Ishikawa (cell line): ENCODE measurements around the gene IDI2.

ENCODE experiments used
- CEBPB ChIP-seq: IDR thresholded peaks from 2 replicates; pipeline ENCODE4 v1.6.1; 2012
- CREB1 ChIP-seq: IDR thresholded peaks from 2 replicates; pipeline ENCODE4 v1.6.1; 2012; ENCODE audit warnings: low read depth
- EGR1 ChIP-seq: IDR thresholded peaks from 2 replicates; pipeline ENCODE4 v1.6.1; 2012
- EP300 ChIP-seq: IDR thresholded peaks from 2 replicates; pipeline ENCODE4 v1.6.1; 2012; ENCODE audit warnings: borderline replicate concordance
- FOXM1 ChIP-seq: IDR thresholded peaks from 2 replicates; pipeline ENCODE4 v1.6.1; 2012; ENCODE audit warnings: low read depth, borderline replicate concordance
- NFIC ChIP-seq: IDR thresholded peaks from 2 replicates; pipeline ENCODE4 v1.6.1; 2012
- RAD21 ChIP-seq: IDR thresholded peaks from 2 replicates; pipeline ENCODE4 v1.6.1; 2012; ENCODE audit warnings: low read depth
- TAF1 ChIP-seq: IDR thresholded peaks from 2 replicates; pipeline ENCODE4 v1.6.1; 2012; ENCODE audit warnings: low read depth, mild to moderate bottlenecking
- TCF12 ChIP-seq: IDR thresholded peaks from 2 replicates; pipeline ENCODE4 v1.6.1; 2012; ENCODE audit warnings: low read depth
- TEAD4 ChIP-seq: IDR thresholded peaks from 2 replicates; pipeline ENCODE4 v1.6.1; 2012
- YY1 ChIP-seq: IDR thresholded peaks from 2 replicates; pipeline ENCODE4 v1.6.1; 2012; ENCODE audit warnings: low read depth
- ZBTB7A ChIP-seq: IDR thresholded peaks from 2 replicates; pipeline ENCODE4 v1.6.1; 2012; ENCODE audit warnings: low read depth
- TF ChIP-seq, protein P1 (sequence below): IDR thresholded peaks from 2 replicates; pipeline ENCODE4 v1.6.1; 2012
- TF ChIP-seq, protein P2 (sequence below): IDR thresholded peaks from 2 replicates; pipeline ENCODE4 v1.6.1; 2012
- TF ChIP-seq, protein P3 (sequence below): IDR thresholded peaks from 2 replicates; pipeline ENCODE4 v1.6.1; 2012; ENCODE audit warnings: low read depth, mild to moderate bottlenecking

IDI2 gene

DNA sequence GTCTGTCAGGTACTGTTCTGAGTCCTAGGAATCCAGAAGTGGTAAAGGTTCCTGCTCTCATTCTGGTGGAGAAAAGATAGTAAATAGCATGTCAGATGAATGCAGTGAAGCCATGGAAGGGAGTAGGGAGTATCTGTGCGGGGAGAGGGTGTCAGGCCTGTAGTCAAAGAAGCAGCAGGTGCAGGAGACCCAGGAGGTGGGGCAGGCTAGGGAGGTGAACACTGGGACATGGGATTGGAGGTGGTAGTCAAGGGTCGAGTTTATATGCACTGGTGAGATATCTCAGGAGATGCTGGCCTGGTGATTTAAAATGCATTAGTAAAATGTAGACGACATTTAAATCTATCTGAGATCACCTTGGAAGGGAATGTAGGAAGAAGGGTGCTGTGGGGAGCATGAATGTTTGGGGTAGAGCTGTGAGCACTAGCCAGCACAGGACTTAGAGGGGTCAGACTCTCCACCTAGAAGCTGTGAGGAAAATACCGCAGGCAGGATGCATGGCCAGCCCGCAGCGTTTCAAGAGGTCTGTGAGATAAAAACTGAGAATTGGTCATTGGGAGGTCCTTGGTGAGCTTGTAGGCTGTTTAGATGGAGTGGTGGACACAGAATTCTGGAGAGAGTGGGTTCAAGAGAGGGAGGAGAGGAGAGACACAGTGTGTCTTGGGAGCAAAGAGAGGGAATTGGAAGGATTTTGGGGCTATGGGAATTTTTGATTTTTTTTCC, 30.7 kb downstream of the IDI2 start:
- TF ChIP-seq TCF12 (no peak), RAD21 (no peak), TAF1 (no peak), ZBTB7A (no peak), TEAD4 (no peak), NFIC (no peak), YY1 (no peak), CEBPB (no peak), EGR1 (no peak), EP300 (no peak), CREB1 (no peak), FOXM1 (no peak)
- TF ChIP-seq, protein P1, sequence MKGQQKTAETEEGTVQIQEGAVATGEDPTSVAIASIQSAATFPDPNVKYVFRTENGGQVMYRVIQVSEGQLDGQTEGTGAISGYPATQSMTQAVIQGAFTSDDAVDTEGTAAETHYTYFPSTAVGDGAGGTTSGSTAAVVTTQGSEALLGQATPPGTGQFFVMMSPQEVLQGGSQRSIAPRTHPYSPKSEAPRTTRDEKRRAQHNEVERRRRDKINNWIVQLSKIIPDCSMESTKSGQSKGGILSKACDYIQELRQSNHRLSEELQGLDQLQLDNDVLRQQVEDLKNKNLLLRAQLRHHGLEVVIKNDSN: no peak
- TF ChIP-seq, protein P2, sequence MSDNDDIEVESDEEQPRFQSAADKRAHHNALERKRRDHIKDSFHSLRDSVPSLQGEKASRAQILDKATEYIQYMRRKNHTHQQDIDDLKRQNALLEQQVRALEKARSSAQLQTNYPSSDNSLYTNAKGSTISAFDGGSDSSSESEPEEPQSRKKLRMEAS: no peak
- TF ChIP-seq, protein P3, sequence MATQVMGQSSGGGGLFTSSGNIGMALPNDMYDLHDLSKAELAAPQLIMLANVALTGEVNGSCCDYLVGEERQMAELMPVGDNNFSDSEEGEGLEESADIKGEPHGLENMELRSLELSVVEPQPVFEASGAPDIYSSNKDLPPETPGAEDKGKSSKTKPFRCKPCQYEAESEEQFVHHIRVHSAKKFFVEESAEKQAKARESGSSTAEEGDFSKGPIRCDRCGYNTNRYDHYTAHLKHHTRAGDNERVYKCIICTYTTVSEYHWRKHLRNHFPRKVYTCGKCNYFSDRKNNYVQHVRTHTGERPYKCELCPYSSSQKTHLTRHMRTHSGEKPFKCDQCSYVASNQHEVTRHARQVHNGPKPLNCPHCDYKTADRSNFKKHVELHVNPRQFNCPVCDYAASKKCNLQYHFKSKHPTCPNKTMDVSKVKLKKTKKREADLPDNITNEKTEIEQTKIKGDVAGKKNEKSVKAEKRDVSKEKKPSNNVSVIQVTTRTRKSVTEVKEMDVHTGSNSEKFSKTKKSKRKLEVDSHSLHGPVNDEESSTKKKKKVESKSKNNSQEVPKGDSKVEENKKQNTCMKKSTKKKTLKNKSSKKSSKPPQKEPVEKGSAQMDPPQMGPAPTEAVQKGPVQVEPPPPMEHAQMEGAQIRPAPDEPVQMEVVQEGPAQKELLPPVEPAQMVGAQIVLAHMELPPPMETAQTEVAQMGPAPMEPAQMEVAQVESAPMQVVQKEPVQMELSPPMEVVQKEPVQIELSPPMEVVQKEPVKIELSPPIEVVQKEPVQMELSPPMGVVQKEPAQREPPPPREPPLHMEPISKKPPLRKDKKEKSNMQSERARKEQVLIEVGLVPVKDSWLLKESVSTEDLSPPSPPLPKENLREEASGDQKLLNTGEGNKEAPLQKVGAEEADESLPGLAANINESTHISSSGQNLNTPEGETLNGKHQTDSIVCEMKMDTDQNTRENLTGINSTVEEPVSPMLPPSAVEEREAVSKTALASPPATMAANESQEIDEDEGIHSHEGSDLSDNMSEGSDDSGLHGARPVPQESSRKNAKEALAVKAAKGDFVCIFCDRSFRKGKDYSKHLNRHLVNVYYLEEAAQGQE: no peak

DNA sequence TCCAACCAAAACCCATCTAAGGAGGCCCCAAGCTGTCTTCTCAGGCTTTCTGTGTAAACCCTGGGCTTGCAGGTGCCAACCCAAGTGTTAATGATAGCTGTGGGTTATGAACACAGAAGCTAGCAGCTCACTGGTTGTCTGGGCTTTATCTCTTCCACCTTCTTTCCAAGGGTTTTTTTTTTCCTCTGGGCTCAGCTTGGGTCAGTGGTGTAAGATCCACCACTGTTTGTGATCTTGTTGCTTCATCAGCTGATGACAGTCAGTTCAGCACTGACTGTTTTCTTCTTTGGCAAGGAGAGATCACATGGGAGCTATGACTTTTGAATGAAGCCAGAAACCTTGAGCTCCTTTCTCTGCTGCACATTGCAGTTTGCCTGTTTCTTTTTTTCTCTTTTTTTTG, 32.8 kb downstream of the IDI2 start:
- TF ChIP-seq CREB1: no peak
- no peak for TF ChIP-seq YY1
- TF ChIP-seq, protein P1: no peak
- TF ChIP-seq EGR1: no peak
- no peak for TF ChIP-seq RAD21
- no peak for TF ChIP-seq TAF1
- TF ChIP-seq, protein P2: no peak
- TF ChIP-seq ZBTB7A: no peak
- TF ChIP-seq CEBPB: no peak
- TF ChIP-seq, protein P3: no peak
- TF ChIP-seq TEAD4: no peak
- TF ChIP-seq TCF12: no peak
- TF ChIP-seq EP300: no peak
- TF ChIP-seq NFIC: no peak

DNA sequence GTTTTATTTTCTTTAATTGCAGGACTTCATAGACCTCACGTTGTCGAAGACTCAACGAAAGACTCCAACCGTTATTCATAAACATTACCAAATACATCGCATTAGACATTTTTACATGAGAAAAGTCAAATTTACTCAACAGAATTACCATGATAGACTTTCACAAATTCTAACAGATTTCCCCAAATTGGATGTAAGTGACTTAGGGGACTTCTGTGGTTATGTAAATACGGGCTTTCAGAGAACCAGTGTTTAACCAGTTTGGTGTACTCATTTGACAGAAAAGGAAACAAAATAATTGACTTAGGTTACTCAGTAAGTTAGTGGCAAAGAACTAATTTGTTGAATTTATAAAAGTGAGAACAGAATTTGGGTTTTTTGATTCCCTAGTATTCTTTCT, 33.2 kb downstream of the IDI2 start:
- TF ChIP-seq, protein P3: no peak
- no peak for TF ChIP-seq EP300
- TF ChIP-seq, protein P1: no peak
- TF ChIP-seq RAD21: no peak
- no peak for TF ChIP-seq TAF1
- TF ChIP-seq TCF12: no peak
- TF ChIP-seq ZBTB7A: no peak
- no peak for TF ChIP-seq NFIC
- TF ChIP-seq FOXM1: no peak
- TF ChIP-seq YY1: no peak
- TF ChIP-seq TEAD4: no peak
- TF ChIP-seq CREB1: no peak
- no peak for TF ChIP-seq CEBPB
- no peak for TF ChIP-seq EGR1
- TF ChIP-seq, protein P2: no peak

DNA sequence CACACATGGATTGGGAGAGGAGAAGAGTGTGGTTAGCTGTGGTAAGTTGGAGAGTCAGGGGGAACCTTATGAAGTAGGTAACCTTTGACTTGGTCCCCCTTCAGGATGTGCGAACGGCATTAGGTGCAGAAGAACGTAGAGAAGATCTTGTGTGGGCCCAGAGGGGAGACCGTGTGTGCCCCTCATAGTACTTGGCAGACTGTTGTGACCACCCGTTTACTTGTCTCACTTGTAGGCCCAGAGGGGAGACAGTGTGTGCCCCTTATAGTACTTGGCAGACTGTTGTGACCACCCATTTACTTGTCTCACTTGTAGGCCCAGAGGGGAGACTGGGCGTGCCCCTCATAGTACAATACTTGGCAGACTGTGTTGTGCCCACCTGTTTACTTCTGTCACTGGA, 34.9 kb downstream of the IDI2 start:
- no peak for TF ChIP-seq EGR1
- TF ChIP-seq TAF1: no peak
